WERI-Rb-1 (cell line): ENCODE measurements around the gene PDZRN3.

ENCODE experiments used
- DNase-seq: peaks from one replicate; pipeline ENCODE4 v3.0.0-alpha.2; 2020
- H3K27ac ChIP-seq: fragments of 250-450 bp; sonication (Bioruptor Pico); 2 replicates; pipeline ENCODE4 v1.5.1; 2020; ENCODE audit warnings: mild to moderate bottlenecking, moderate library complexity
- H3K27me3 ChIP-seq: fragments of 250-450 bp; sonication (Bioruptor Pico); 2 replicates; pipeline ENCODE4 v1.5.1; 2021; ENCODE audit warnings: mild to moderate bottlenecking, low read depth, moderate library complexity; ENCODE audit not compliant: insufficient read depth, severe bottlenecking
- H3K36me3 ChIP-seq: fragments of 250-450 bp; sonication (Bioruptor Pico); 2 replicates; pipeline ENCODE4 v1.5.1; 2020; ENCODE audit warnings: mild to moderate bottlenecking, moderate library complexity
- H3K4me3 ChIP-seq: 2 replicates; pipeline ENCODE4 v1.5.1; 2011; ENCODE audit warnings: low read depth, mild to moderate bottlenecking, control low read depth, low read length
- H3K9me3 ChIP-seq: fragments of 250-450 bp; sonication (Bioruptor Pico); 2 replicates; pipeline ENCODE4 v1.5.1; 2021; ENCODE audit warnings: mild to moderate bottlenecking, moderate library complexity; ENCODE audit not compliant: severe bottlenecking
- TF ChIP-seq, protein P1 (sequence below): IDR thresholded peaks from 2 replicates; pipeline ENCODE4 v1.5.1; 2011; ENCODE audit warnings: low read depth, mild to moderate bottlenecking, control low read depth, inconsistent platforms, low read length

Gene PDZRN3

DNA sequence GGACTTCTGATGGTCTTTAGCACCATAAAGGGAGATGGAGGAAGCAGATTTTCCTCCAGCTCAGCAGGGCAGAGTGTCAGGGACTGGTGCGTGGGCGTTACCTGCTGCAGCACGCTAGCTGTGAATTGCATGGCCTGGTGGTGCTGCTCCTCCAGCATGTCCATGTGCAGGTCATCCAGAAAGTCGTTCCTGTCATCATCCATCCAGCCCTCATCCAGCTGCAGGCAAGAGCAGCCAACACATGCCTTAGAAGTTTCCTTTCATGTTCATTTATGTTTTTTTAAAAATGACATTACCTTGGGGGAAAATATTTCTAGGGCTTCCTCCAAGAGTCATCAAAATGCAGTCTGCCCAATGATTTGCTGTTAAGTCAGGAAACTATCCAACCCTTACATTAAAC, 239.2 kb downstream of the PDZRN3 start:
- no peak for DNase-seq
- TF ChIP-seq, protein P1, sequence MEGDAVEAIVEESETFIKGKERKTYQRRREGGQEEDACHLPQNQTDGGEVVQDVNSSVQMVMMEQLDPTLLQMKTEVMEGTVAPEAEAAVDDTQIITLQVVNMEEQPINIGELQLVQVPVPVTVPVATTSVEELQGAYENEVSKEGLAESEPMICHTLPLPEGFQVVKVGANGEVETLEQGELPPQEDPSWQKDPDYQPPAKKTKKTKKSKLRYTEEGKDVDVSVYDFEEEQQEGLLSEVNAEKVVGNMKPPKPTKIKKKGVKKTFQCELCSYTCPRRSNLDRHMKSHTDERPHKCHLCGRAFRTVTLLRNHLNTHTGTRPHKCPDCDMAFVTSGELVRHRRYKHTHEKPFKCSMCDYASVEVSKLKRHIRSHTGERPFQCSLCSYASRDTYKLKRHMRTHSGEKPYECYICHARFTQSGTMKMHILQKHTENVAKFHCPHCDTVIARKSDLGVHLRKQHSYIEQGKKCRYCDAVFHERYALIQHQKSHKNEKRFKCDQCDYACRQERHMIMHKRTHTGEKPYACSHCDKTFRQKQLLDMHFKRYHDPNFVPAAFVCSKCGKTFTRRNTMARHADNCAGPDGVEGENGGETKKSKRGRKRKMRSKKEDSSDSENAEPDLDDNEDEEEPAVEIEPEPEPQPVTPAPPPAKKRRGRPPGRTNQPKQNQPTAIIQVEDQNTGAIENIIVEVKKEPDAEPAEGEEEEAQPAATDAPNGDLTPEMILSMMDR, result no peak
- Histone ChIP-seq H3K4me3 (no peak overlapping the region), H3K27me3 (no peaks in the 10 kb centered on the region), H3K9me3 (no peaks in the 10 kb centered on the region), H3K36me3 (peaks cover 15% of the 10 kb centered on the region), H3K27ac (no peak overlapping the region)

DNA sequence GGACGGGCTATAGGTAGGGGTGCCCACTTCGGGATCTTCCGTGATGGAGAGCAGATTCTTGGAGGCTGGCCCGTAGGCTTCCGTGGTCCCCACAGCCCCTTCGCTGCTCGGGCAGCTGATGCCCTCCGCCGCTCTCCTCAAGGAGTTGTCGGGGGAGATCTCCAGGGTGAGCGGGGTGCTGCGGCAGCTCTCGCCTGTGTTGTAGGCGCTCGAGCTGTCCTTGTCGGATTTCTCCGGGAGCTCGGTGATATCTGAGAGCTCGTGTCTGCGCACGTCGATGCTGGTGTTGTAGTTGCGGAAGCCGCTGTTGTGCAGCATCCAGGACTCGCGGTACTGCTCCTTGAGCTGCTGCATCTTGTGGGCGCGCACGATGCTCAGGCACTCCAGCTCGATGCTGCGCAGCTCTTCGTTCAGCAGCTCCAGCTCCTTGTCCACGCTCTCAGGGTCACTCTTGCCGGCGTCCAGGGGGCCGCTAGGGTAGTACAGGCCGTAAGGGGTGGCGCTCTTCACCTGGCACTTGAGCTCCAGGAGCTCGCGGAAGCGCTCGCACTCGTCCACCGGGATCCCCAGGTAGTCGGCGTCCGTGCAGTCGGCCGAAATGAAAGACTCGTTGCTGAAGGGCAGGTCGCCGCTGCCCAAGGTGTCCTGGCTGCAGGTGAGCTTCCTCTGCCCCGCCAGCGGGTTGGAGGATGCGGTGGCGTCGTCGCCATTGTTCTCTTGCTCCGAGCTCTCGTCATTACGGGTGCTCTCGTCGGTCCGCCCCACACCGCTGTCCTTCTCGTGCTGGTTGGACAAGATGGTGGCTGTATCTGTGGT, 240.4 kb downstream of the PDZRN3 start:
- Histone ChIP-seq H3K36me3 (peaks cover 15% of the 10 kb centered on the region), H3K9me3 (no peaks in the 10 kb centered on the region), H3K27me3 (no peaks in the 10 kb centered on the region), H3K4me3 (no peak overlapping the region), H3K27ac (no peak overlapping the region)
- TF ChIP-seq, protein P1, result no peak
- no peak for DNase-seq

DNA sequence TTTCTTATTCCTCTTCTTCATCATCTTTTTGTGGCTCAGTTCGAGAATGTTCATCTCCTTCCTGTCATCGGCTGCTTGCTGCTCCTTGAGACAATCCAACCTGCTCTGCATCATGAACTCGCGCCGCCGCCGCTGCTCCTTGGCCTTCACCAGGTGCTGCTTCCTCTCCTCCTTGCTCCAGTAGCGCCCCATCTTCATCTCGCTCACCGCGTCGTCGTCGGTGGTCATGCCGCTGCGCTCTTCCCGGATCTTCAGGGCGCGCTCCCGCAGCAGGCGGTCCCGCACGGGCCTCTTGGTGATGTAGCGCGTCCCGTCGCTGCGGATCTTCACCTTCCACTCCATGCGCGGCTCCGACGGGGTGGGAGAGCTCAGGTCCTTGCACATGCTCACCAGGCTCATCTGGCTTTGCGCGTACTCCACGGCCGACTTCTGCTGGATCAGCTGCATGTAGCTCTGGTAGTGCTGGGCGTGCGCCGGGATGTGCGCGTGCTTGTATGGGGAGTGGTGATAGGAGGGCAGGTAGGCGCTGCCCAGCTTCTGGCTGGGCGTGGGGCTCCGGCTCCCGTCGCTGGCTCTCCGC, 241.2 kb downstream of the PDZRN3 start:
- H3K36me3 ChIP-seq, result peaks cover 15% of the 10 kb centered on the region
- no peak for DNase-seq
- H3K9me3 ChIP-seq, result no peaks in the 10 kb centered on the region
- no peak overlapping the region for H3K4me3 ChIP-seq
- TF ChIP-seq, protein P1, result no peak
- no peak overlapping the region for H3K27ac ChIP-seq
- H3K27me3 ChIP-seq, result no peaks in the 10 kb centered on the region

DNA sequence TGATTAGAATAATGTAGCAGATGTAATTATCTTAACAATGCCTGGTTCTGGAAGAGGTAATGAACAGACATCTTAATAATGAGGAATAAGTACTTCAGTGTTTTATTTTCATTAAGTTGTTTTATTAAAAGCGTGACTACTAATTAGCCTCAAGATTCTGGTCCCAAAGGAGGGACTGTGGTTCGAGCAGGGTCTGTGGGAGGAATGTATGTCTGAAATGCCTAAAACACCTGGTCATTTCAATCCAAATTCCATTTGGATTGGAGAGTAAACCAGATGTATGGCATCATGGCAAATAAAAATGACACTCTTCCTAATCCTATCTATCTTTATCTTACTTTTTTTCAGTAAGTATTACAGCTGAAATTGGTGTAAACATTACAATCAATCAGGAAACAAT, 243.2 kb downstream of the PDZRN3 start:
- Histone ChIP-seq H3K27ac (no peak overlapping the region), H3K36me3 (peaks cover 15% of the 10 kb centered on the region), H3K9me3 (no peaks in the 10 kb centered on the region), H3K4me3 (no peak overlapping the region), H3K27me3 (no peaks in the 10 kb centered on the region)
- DNase-seq, result no peak
- TF ChIP-seq, protein P1, result no peak

DNA sequence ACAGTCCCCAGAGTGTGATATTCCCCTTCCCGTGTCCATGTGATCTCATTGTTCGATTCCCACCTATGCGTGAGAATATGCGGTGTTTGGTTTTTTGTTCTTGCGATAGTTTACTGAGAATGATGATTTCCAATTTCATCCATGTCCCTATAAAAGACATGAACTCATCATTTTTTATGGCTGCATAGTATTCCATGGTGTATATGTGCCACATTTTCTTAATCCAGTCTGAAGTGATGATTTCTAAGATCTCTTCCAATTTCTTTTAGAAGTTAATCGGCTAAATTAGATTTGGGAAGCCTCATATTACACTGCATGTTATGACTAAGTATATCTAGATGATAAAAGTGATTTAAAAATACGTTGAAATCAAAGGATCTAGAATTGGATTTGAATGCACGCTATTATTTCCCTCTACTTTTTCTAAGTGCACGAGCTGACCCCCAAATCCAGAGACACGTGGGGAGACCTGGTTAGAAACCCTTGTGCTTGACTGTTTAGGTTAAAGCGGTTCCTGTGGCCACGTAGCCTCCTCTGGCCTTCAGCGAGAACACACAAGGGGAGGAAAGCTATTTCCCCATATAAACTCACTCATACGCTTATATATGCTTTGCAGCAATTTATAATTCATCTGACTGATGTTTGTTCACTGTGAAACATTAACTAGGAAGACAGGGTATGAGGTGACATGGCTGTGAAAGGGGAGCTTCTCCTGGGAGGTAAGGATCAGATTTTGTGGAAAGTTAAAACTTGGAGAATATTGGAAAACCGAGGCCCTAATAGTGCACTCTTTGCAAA, 243.8 kb downstream of the PDZRN3 start:
- no peak overlapping the region for H3K27ac ChIP-seq
- TF ChIP-seq, protein P1, result no peak
- no peak overlapping the region for H3K4me3 ChIP-seq
- DNase-seq, result no peak
- peaks cover 15% of the 10 kb centered on the region for H3K36me3 ChIP-seq
- no peaks in the 10 kb centered on the region for H3K27me3 ChIP-seq
- H3K9me3 ChIP-seq, result no peaks in the 10 kb centered on the region
